HL-60/S4 (cell line): ENCODE measurements around the gene KDM7A.

Source experiments
- in situ Hi-C: fragments of 300-500 bp; cut with MboI; formaldehyde crosslinking; loops from 2 replicates; pipeline ENCODE4 v1.14.3; 2022; ENCODE audit warnings: low sequenced_read_pairs

Gene KDM7A

GRCh38 chr7:140085447-140085846, 91.3 kb downstream of the KDM7A start:
- in situ Hi-C loops: no loop called here

GRCh38 chr7:140084972-140085371, 91.8 kb downstream of the KDM7A start:
- in situ Hi-C loops: no loop called here

- in situ Hi-C loops: no loop called here
Measured at GRCh38 chr7:140084142-140084655, 92.6 kb downstream of the KDM7A start.

GRCh38 chr7:140082770-140083169, 94.0 kb downstream of the KDM7A start:
- in situ Hi-C loops: no loop called here

GRCh38 chr7:140081774-140082425, 94.9 kb downstream of the KDM7A start:
- in situ Hi-C loops: no loop called here

- in situ Hi-C loops: no loop called here
Measured at GRCh38 chr7:140080919-140081318, 95.9 kb downstream of the KDM7A start.

GRCh38 chr7:140079121-140079536, 97.7 kb downstream of the KDM7A start:
- in situ Hi-C loops: no loop called here

- in situ Hi-C loops: no loop called here
Measured at GRCh38 chr7:140078392-140078791, 98.4 kb downstream of the KDM7A start.

GRCh38 chr7:140074780-140075179, 102.0 kb downstream of the KDM7A start:
- in situ Hi-C loops: no loop called here

GRCh38 chr7:140070546-140070945, 106.2 kb downstream of the KDM7A start:
- in situ Hi-C loops: no loop called here

GRCh38 chr7:140069298-140069949, 107.4 kb downstream of the KDM7A start:
- in situ Hi-C loops: no loop called here

- in situ Hi-C loops: no loop called here
Measured at GRCh38 chr7:140068033-140068432, 108.8 kb downstream of the KDM7A start.

GRCh38 chr7:140067052-140067451, 109.7 kb downstream of the KDM7A start:
- in situ Hi-C loops: no loop called here

GRCh38 chr7:140062528-140063299, 114.1 kb downstream of the KDM7A start, which contains the start of gene PARP12:
TSS of gene PARP12 (minus strand) at chr7:140062951. CDS start at chr7:140062847, 104 bp downstream.
- in situ Hi-C loops: no loop called here

GRCh38 chr7:140062118-140062527, 114.7 kb downstream of the KDM7A start:
- in situ Hi-C loops: no loop called here

GRCh38 chr7:140061607-140061930, 115.2 kb downstream of the KDM7A start:
- in situ Hi-C loops: no loop called here

- in situ Hi-C loops: no loop called here
Measured at GRCh38 chr7:140060788-140061606, 115.8 kb downstream of the KDM7A start.

- in situ Hi-C loops: no loop called here
Measured at GRCh38 chr7:140060243-140060630, 116.5 kb downstream of the KDM7A start.

- in situ Hi-C loops: no loop called here
Measured at GRCh38 chr7:140059273-140060242, 117.2 kb downstream of the KDM7A start.

GRCh38 chr7:140058517-140058916, 118.3 kb downstream of the KDM7A start:
- in situ Hi-C loops: no loop called here
